CD4-positive, alpha-beta T cell treated with Interleukin-10 for 1 hour (primary cell): ENCODE data around the gene DMRTA2.

Experiments
- DNase-seq: peaks from one replicate; pipeline ENCODE4 v3.0.0-alpha.2; 2020

DMRTA2 gene

DNA sequence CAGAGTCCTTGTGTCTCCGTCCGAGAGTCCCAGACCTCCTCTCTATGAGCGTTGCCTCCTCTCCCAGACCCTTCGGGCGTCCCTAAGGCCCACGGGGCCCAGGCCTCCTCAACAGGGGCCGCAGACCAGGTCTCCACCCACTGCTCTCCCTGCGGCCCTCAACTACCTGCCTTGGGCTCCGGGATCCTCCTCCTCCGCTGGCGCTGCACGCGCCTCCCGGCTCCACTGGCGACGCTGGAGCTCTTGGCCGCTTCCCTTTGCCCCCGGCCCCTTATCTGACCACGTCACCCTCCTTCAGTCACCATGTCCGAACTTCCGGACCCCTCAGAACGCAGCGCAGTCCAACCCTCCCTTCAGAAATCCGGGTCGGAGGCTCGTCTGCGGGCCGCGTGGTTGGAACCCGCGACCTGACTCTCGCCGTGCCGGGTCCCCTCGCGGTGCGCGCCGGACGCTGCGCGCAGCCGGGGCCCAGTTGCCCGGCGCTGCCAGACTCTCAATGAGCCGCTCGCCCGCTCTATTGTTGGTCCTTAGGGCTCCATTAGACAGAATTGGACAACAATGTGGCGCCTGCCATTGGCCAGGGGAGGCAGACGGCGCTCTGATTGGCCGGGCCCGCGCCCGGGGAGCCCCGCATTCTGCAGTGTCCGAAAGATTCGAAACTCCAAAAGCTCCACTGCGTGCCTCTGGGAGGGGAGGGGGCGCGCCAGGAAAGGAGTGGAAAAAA, at the start of gene DMRTA2:
TSS of gene DMRTA2 (minus strand) at position 498 of the 724 bp plus-strand sequence. CDS start 1,907 bp downstream, outside the sequence.
- no peak for DNase-seq

- no peak for DNase-seq
These were observed 48.7 kb upstream of the DMRTA2 start for GRCh38 chr1:50471967-50472366.

GRCh38 chr1:50462964-50463363, 39.7 kb upstream of the DMRTA2 start:
- no peak for DNase-seq

- no peak for DNase-seq
These were observed 35.3 kb upstream of the DMRTA2 start for GRCh38 chr1:50458507-50458906.

DNA sequence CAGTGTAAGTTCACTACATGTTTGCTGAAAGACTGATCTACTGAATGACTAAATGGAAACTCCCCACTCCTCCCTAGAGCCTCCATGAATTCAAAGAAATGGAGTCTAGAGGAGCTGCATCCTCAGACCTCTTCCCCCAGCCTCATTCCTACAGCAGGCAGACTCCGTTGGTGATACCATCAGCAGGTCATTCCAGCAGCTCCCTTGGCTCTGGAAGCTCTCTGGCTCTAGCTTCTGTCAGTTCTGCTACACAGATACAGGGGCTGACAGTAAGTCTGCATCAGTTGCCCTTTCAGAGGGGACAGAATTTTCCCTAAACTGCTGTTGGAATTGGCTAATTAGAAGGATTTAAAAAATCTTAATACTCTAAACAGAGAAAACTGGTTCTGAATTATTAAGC, 31.7 kb upstream of the DMRTA2 start:
- DNase-seq, result no peak

- no peak for DNase-seq
These were observed 30.0 kb upstream of the DMRTA2 start for GRCh38 chr1:50453266-50453665.

- DNase-seq, result no peak
These were observed 29.5 kb upstream of the DMRTA2 start for GRCh38 chr1:50452700-50453099.

GRCh38 chr1:50450861-50451653, 27.8 kb upstream of the DMRTA2 start:
- peak; percentile 6 for DNase-seq

GRCh38 chr1:50447961-50448360, 24.7 kb upstream of the DMRTA2 start:
- no peak for DNase-seq

- no peak for DNase-seq
These were observed 17.9 kb upstream of the DMRTA2 start for GRCh38 chr1:50441183-50441582.

GRCh38 chr1:50438945-50439344, 15.7 kb upstream of the DMRTA2 start:
- no peak for DNase-seq

GRCh38 chr1:50436489-50436888, 13.2 kb upstream of the DMRTA2 start:
- DNase-seq, result no peak

- no peak for DNase-seq
These were observed 6.8 kb upstream of the DMRTA2 start for GRCh38 chr1:50430010-50430405.

- no peak for DNase-seq
These were observed 4.9 kb upstream of the DMRTA2 start for GRCh38 chr1:50427818-50428779.

GRCh38 chr1:50427086-50427817, 4.0 kb upstream of the DMRTA2 start:
- DNase-seq, result no peak

- no peak for DNase-seq
These were observed 3.5 kb upstream of the DMRTA2 start for GRCh38 chr1:50426702-50427085.

DNA sequence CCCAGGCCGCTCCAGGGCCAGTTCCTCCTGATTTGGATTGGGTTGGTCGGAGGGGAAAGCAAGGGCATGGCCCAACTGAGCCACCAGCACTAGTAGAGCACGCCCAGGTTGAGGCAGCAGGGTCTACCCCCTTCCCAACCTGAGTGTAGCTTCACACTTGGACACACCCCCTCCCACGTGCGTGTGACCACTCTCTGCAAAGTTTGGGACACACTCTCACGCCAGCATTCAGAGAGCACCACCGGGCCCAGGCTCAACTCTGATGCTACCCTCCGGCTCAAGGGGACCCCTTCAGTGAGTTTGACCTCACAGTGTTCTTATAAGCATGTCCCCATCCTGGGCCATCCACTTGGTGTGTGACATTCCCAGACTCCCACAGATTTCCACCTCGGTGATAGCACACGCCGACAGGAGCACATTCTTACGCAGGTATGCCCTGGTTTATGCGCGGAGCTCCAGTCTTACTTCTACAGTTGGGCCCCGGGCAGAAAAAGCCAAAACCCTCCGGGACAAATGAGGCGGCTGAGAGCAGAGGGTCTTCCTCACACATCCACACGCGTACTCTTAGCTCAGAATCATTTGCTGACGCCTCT, 3.0 kb upstream of the DMRTA2 start:
- DNase-seq, result no peak

GRCh38 chr1:50425376-50426107, 2.3 kb upstream of the DMRTA2 start:
- no peak for DNase-seq

- no peak for DNase-seq
These were observed 1.7 kb upstream of the DMRTA2 start for GRCh38 chr1:50424884-50425375.

- DNase-seq, result no peak
These were observed 1.0 kb upstream of the DMRTA2 start for GRCh38 chr1:50424045-50424883.
